MM.1S (cell line): ENCODE data around the gene ADCY6.

ENCODE experiments used
- DNase-seq: peaks from one replicate; pipeline ENCODE4 v3.0.0-alpha.2; 2015
- H2AFZ ChIP-seq: fragments of 300-600 bp; sonication (generic); 2 replicates; pipeline ENCODE4 v1.6.0; 2016; ENCODE audit warnings: antibody characterized with exemption, low read length
- H3F3A ChIP-seq: fragments of 300-600 bp; sonication (generic); 2 replicates; pipeline ENCODE4 v1.6.1; 2016; ENCODE audit warnings: mild to moderate bottlenecking, antibody characterized with exemption, low read length, moderate library complexity, mixed read lengths; ENCODE audit not compliant: insufficient read depth
- H3K27ac ChIP-seq: fragments of 300-600 bp; sonication (generic); 2 replicates; pipeline ENCODE4 v1.5.1; 2016; ENCODE audit warnings: mild to moderate bottlenecking, low read length
- H3K27me3 ChIP-seq: fragments of 300-600 bp; sonication (generic); replicated peaks from 2 replicates; pipeline ENCODE4 v1.6.0; 2016; ENCODE audit warnings: low read length; ENCODE audit not compliant: insufficient read depth
- H3K36me3 ChIP-seq: fragments of 300-600 bp; sonication (generic); replicated peaks from 2 replicates; pipeline ENCODE4 v1.6.1; 2016; ENCODE audit warnings: mild to moderate bottlenecking, low read length, mixed read lengths; ENCODE audit not compliant: insufficient read depth
- H3K4me1 ChIP-seq: fragments of 300-600 bp; sonication (generic); 2 replicates; pipeline ENCODE4 v1.6.1; 2016; ENCODE audit warnings: low read length, mixed read lengths
- H3K4me2 ChIP-seq: fragments of 300-600 bp; sonication (generic); 2 replicates; pipeline ENCODE4 v1.6.0; 2016; ENCODE audit warnings: low read depth, low read length
- H3K4me3 ChIP-seq: fragments of 300-600 bp; sonication (generic); 2 replicates; pipeline ENCODE4 v1.5.1; 2016; ENCODE audit warnings: low read length, mixed read lengths
- H3K79me2 ChIP-seq: fragments of 300-600 bp; sonication (generic); 2 replicates; pipeline ENCODE4 v1.6.1; 2016; ENCODE audit warnings: mixed run types, low read length, mixed read lengths
- H3K9ac ChIP-seq: fragments of 300-600 bp; sonication (generic); 2 replicates; pipeline ENCODE4 v1.6.1; 2016; ENCODE audit warnings: low read length, mixed read lengths
- H3K9me2 ChIP-seq: fragments of 300-600 bp; sonication (generic); replicated peaks from 2 replicates; pipeline ENCODE4 v1.6.1; 2016; ENCODE audit warnings: mild to moderate bottlenecking, low read length, mixed read lengths; ENCODE audit not compliant: insufficient read depth
- H3K9me3 ChIP-seq: fragments of 300-600 bp; sonication (generic); replicated peaks from 2 replicates; pipeline ENCODE4 v1.6.1; 2016; ENCODE audit warnings: mild to moderate bottlenecking, low read length, mixed read lengths; ENCODE audit not compliant: insufficient read depth
- H4K20me1 ChIP-seq: fragments of 300-600 bp; sonication (generic); 2 replicates; pipeline ENCODE4 v1.6.1; 2016; ENCODE audit warnings: mild to moderate bottlenecking, low read length, moderate library complexity, mixed read lengths; ENCODE audit not compliant: insufficient read depth
- EZH2 ChIP-seq: fragments of 300-600 bp; sonication (generic); optimal IDR thresholded peaks from 2 replicates; pipeline ENCODE3; 2017; ENCODE audit warnings: low read depth, mild to moderate bottlenecking, antibody characterized with exemption, low read length, mixed read lengths
- EZH2phosphoT487 ChIP-seq: fragments of 300-600 bp; sonication (generic); IDR thresholded peaks from 2 replicates; pipeline ENCODE4 v1.6.1; 2018; ENCODE audit warnings: antibody characterized with exemption, low read length
- TF ChIP-seq, protein P1 (sequence below): fragments of 300-600 bp; sonication (generic); IDR thresholded peaks from 2 replicates; pipeline ENCODE4 v1.5.1; 2016; ENCODE audit warnings: antibody characterized with exemption, low read length, mixed read lengths

Gene ADCY6

DNA sequence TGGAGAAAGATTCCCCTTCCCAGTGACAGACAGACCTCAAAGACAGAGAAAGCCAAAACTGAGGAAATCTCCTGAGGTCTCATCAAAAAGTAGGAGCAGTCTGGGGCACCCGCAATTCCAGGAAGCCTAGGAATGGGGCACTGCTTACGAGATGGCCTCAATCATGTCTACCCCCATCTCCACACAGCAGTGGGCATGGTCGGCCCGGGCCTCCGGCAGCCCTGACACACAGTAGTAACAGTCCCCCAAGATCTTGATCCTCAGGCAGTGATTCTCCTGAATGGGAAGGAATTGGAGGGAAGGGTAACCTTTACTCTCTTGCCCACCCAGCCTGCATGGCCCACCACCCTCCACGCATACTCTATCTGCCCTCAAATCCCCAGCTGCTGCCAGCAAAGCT is 11.9 kb downstream of the ADCY6 start:
- H3K27me3 ChIP-seq = no peaks in the 10 kb centered on the region
- no peaks in the 10 kb centered on the region for H4K20me1 ChIP-seq
- H3K9ac ChIP-seq = no peak overlapping the region
- no peak overlapping the region for H3K4me3 ChIP-seq
- TF ChIP-seq EZH2 (no peak), EZH2phosphoT487 (no peak)
- TF ChIP-seq, protein P1, sequence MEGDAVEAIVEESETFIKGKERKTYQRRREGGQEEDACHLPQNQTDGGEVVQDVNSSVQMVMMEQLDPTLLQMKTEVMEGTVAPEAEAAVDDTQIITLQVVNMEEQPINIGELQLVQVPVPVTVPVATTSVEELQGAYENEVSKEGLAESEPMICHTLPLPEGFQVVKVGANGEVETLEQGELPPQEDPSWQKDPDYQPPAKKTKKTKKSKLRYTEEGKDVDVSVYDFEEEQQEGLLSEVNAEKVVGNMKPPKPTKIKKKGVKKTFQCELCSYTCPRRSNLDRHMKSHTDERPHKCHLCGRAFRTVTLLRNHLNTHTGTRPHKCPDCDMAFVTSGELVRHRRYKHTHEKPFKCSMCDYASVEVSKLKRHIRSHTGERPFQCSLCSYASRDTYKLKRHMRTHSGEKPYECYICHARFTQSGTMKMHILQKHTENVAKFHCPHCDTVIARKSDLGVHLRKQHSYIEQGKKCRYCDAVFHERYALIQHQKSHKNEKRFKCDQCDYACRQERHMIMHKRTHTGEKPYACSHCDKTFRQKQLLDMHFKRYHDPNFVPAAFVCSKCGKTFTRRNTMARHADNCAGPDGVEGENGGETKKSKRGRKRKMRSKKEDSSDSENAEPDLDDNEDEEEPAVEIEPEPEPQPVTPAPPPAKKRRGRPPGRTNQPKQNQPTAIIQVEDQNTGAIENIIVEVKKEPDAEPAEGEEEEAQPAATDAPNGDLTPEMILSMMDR = no peak
- no peak overlapping the region for H3K4me2 ChIP-seq
- no peak for DNase-seq
- no peaks in the 10 kb centered on the region for H3K9me2 ChIP-seq
- H3F3A ChIP-seq = no peaks in the 10 kb centered on the region
- no peaks in the 10 kb centered on the region for H3K36me3 ChIP-seq
- H3K9me3 ChIP-seq = no peaks in the 10 kb centered on the region
- no peaks in the 10 kb centered on the region for H3K79me2 ChIP-seq
- H2AFZ ChIP-seq = no peak overlapping the region
- H3K27ac ChIP-seq = no peak overlapping the region
- H3K4me1 ChIP-seq = no peaks in the 10 kb centered on the region

DNA sequence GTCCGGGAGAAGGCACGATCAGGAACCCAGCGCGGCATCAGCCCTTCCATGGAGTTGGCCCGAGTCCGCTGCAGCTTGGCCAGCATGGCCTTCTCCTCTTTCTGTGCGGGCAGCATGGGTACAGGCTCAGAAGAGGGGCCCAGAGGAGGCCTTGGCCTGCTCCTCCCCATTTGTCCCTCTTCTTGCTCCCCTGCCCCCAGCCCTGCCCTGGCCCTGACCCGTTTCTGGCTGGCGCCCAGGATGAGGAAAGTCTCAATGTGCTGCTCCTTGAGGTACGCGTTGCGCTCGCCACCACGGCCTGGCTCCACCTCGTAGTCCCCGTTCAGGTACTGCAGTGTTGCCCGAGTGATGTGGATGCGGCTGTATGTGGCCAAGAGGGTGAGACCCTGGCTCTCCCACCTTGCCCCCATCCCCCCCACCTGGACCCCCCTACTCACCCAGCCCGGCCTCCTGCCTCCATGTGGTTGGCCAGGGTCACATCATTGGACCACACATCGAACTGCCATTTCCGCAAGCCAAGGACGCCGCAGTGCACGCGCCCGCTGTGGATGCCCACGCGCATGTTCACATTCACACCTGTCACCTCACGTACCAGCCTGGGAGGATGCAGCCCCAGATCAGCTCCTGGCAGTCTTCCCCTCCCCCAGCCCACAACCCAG is 12.8 kb downstream of the ADCY6 start:
- DNase-seq = no peak
- no peaks in the 10 kb centered on the region for H3K9me2 ChIP-seq
- no peaks in the 10 kb centered on the region for H3K27me3 ChIP-seq
- H3K27ac ChIP-seq = no peak overlapping the region
- H3K4me1 ChIP-seq = no peaks in the 10 kb centered on the region
- H3K9me3 ChIP-seq = no peaks in the 10 kb centered on the region
- H4K20me1 ChIP-seq = no peaks in the 10 kb centered on the region
- no peak overlapping the region for H3K9ac ChIP-seq
- no peaks in the 10 kb centered on the region for H3F3A ChIP-seq
- no peak overlapping the region for H3K4me3 ChIP-seq
- no peak overlapping the region for H3K4me2 ChIP-seq
- H3K79me2 ChIP-seq = no peaks in the 10 kb centered on the region
- no peak for TF ChIP-seq EZH2phosphoT487
- TF ChIP-seq, protein P1 = no peak
- TF ChIP-seq EZH2 = no peak
- no peak overlapping the region for H2AFZ ChIP-seq
- no peaks in the 10 kb centered on the region for H3K36me3 ChIP-seq

DNA sequence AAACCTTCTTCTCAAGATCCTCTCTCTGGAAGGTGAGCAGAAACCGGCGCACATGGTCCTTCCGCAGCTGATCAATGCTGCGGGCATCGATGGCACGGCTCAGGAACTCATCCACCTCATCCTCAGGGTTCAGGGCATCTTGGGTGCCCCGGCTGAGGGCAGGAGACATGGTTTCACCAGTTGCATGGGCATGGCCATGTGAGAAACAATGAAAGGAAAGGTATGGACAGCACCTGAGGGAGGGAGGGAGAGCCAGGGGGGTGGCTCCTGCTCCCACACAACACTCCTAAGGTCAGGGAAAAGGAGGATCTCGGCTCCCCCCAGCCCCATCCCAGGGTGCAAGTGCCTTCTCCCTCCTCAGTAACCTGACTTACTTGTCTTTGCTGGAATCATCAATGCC is 13.6 kb downstream of the ADCY6 start:
- Histone ChIP-seq H3K4me2 (no peak overlapping the region), H3K27me3 (no peaks in the 10 kb centered on the region), H3F3A (no peaks in the 10 kb centered on the region), H3K4me3 (no peak overlapping the region), H3K36me3 (no peaks in the 10 kb centered on the region), H3K9me2 (no peaks in the 10 kb centered on the region), H3K79me2 (no peaks in the 10 kb centered on the region), H3K27ac (no peak overlapping the region), H3K4me1 (no peaks in the 10 kb centered on the region), H3K9ac (no peak overlapping the region), H3K9me3 (no peaks in the 10 kb centered on the region), H2AFZ (no peak overlapping the region), H4K20me1 (no peaks in the 10 kb centered on the region)
- DNase-seq = no peak
- TF ChIP-seq EZH2 (no peak), EZH2phosphoT487 (no peak)
- TF ChIP-seq, protein P1 = no peak
